LoVo (cell line): ENCODE results near the gene LPA.
A peak's percentile ranks its signal among the peaks of the same experiment; 100 is the strongest.
"Not testable (repeated sequence)": the region's sequence is repeated elsewhere in the genome, so short reads cannot be mapped to it uniquely, and the experiment has no call there.

Source experiments
- DNase-seq: peaks from one replicate; pipeline ENCODE4 v3.0.0-alpha.2; 2016; ENCODE audit warnings: low spot score

Gene LPA

DNA sequence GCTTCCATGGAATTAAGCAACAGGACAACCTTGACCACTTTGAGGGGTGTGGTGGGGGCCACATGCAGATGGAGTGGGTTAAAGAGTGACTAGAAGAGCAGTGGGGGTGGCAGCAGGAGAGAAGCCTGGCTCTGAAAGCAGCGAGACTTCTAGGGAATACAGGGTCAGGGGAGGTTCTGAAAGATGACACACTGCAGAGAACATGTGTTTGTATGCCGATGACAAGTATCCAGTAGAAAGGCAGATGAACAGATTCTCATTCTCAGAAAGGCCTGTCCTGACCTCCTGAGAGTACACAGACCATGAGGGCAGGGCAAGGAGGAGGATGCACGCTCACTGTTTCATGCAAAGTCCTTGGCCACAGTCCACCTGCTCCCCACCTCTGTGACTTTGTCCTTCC lies 2.9 kb downstream of the LPA start:
- DNase-seq: no peak

GRCh38 chr6:160659562-160659961 lies 4.5 kb downstream of the LPA start:
- no peak for DNase-seq

GRCh38 chr6:160634706-160635105 lies 29.4 kb downstream of the LPA start:
- peak; percentile 20 for DNase-seq

GRCh38 chr6:160595838-160596832 lies 67.9 kb downstream of the LPA start:
- no peak for DNase-seq

DNA sequence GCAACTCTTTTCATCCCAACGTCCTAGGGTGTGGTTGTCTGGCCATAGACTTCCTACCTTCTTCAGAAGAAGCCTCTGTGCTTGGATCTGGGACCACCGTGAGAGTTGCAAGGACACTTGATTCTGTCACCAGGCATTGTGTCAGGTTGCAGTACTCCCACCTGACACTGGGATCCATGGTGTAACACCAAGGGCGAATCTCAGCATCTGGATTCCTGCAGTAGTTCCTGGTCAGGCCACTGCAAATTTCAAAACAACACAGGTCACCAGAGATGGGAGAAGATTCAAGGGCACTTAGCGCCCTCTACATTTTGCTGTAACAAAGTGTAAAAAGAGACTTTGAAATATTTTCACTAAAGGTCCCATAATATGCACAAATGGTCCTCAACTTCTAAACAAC lies 68.8 kb downstream of the LPA start:
- DNase-seq: not testable (repeated sequence)

DNA sequence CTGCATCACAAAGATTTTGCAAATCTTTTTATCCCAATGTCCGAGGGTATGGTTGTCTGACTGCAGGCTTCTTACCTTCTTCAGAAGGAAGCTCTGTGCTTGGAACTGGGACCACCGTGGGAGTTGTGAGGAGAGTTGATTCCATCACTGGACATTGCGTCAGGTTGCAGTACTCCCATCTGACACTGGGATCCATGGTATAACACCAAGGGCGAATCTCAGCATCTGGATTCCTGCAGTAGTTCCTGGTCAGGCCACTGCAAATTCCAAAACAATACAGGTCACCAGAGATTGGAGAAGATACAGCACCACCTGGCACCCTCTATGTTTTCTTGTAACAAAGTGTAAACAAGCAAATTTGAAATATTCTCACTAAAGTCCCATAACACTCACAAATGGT lies 77.7 kb downstream of the LPA start:
- DNase-seq: no peak

- peak; percentile 6 for DNase-seq
Measured at GRCh38 chr6:160583794-160584193, 80.3 kb downstream of the LPA start.

GRCh38 chr6:160581406-160581805 lies 82.7 kb downstream of the LPA start:
- DNase-seq: no peak

DNA sequence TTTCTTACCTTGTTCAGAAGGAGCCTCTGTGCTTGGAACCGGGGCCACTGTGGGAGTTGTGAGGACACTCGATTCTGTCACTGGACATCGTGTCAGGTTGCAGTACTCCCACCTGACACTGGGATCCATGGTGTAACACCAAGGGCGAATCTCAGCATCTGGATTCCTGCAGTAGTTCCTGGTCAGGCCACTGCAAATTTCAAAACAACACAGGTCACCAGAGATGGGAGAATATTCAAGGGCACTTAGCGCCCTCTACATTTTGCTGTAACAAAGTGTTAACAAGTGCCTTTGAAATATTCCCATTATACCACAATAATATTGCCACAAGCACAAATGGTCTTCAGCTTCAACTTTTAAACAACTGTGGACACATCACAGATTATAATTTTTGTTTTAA lies 85.6 kb downstream of the LPA start:
- not testable (repeated sequence) for DNase-seq

GRCh38 chr6:160573943-160574342 lies 90.1 kb downstream of the LPA start:
- DNase-seq: no peak

DNA sequence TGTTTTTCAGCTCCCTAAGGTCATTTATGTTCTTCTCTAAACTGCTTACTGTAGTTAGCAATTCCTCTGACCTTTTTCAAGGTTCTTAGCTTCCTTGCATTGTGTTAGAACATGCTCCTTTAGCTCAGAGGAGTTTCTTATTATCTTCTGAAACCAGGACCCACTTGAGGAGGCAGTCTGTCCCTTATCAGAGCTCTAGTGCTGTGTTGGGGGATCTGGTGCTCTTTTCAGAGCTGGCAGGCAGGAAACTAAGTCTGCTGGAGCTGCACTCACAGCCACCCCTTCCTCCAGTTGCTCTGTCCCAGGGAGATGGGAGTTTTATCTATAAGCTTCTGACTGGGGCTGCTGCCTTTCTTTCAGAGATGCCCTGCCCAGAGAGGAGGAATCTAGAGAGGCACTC lies 92.9 kb downstream of the LPA start:
- DNase-seq: not testable (repeated sequence)

DNA sequence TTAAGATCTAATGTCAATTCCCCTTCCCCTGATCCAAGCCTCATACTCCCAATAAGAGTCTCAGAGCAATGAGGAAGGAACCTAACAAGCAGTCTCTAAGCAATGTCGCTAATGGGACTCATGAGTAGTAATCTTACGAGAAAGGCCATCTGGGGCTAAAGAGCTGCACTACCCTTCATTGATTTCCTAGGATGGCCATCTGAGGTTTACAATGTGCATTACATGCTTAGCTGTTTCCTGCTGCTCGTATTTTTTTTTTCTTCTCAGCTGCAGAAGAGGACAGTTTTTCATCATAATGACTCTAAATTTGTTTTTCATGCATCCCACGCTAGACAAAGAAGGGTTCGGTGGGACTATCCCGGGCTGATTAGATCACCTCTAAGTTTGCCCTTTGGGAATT lies 119.3 kb downstream of the LPA start:
- no peak for DNase-seq

GRCh38 chr6:160535270-160535669 lies 128.8 kb downstream of the LPA start:
- DNase-seq: no peak

- DNase-seq: peak; percentile 12
Measured at GRCh38 chr6:160534050-160534696, 129.9 kb downstream of the LPA start.

GRCh38 chr6:160532315-160532714 lies 131.8 kb downstream of the LPA start:
- no peak for DNase-seq

- no peak for DNase-seq
Measured at GRCh38 chr6:160531826-160532225, 132.2 kb downstream of the LPA start.

- not testable (repeated sequence) for DNase-seq
Measured at GRCh38 chr6:160529524-160529923, 134.6 kb downstream of the LPA start.

DNA sequence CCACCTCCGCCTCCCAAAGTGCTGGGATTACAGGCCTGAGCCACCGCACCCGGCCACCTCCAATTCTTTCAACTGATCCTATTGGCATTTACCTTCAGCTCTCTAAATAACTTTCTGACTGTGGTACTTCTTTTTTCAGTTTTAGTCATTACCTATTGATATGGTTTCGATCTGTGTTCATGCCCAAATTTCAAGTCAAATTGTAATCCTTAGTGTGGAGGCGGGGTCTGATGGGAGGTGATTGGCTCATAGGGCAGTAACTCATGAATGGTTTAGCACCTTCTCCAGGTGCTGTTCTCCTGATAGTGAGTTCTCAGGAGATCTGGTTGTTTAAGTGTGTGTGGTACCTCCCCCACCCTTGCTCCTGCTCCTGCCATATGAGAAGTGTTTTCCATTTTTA lies 140.9 kb downstream of the LPA start:
- DNase-seq: no peak

DNA sequence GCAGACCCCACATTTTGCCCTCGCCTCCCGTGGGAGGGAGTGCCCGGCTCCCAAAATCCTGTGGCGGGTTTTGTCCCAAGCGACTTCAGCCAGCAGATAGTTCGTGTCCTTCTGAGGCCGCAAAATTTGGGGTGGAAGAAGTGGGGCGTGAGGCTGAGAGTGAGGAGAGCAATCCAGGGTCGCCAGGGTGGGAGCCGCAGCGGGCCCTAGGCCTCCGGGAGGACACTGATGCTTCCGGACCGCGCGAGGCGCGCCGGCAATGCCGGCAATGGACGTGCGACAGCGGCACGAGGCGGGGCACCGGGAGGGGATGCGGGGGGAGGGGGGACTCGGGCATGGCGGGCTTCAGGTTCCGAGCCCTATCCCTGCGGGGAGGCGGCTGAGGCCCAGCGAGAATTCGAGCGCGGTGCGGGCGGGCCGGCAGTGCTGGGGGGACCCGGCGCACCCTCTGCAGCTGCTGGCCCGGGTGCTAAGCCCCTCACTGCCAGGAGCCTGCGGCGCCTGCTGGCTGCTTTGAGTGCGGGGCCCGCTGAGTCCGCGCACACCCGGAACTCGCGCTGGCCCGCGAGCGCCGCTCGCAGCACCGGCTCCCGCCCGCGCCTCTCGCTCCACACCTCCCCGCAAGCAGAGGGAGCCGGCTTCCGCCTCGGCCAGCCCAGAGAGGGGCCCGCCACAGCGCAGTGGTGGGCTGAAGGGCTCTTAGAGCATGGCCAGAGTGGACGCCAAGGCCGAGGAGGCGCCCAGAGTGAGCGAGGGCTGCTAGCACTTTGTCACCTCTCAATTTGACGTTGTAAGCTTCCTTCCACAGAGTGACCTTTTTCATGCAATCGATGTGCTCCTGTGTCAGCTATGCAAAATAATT lies 143.8 kb downstream of the LPA start:
- peak; percentile 45 for DNase-seq

- peak; percentile 73 for DNase-seq
Measured at GRCh38 chr6:160519603-160520042, 144.5 kb downstream of the LPA start.

DNA sequence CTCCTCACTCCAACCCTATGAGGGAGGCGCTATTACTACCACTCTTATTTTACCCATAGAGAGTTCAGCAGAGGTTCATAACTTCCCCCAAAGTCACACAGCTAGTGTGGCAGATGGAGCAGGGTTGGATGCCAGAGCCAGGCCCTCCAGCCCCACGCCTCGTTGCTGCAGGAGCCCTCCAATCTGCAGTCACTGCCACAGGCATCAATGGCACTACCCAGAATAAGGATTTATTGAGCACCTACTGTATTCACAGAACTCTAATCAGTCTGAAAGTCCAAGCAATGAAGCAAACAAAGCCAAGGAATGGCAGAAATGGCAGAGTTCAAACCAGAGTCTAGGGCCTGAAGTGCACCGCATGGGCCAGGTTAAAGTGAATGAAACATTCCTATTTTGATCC lies 144.9 kb downstream of the LPA start:
- DNase-seq: no peak

DNA sequence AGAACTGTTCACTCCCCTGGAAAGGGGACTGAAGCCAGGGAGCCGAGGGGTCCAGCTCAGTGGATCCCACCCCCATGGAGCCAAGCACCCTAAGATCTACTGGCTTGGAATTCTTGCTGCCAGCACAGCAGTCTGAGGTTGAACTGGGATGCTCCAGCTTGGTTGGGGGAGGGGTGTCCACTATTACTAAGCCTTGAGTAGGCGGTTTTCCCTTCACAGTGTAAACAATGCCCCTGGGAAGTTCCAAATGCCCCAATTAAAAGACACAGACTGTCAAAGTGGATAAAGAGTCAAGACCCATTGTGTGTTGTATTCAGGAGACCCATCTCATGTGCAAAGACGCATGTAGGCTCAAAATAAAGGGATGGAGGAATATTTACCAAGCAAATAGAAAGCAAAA lies 150.2 kb downstream of the LPA start:
- DNase-seq: no peak
